ENCODE measurements around the gene FRY.

FRY gene

DNA sequence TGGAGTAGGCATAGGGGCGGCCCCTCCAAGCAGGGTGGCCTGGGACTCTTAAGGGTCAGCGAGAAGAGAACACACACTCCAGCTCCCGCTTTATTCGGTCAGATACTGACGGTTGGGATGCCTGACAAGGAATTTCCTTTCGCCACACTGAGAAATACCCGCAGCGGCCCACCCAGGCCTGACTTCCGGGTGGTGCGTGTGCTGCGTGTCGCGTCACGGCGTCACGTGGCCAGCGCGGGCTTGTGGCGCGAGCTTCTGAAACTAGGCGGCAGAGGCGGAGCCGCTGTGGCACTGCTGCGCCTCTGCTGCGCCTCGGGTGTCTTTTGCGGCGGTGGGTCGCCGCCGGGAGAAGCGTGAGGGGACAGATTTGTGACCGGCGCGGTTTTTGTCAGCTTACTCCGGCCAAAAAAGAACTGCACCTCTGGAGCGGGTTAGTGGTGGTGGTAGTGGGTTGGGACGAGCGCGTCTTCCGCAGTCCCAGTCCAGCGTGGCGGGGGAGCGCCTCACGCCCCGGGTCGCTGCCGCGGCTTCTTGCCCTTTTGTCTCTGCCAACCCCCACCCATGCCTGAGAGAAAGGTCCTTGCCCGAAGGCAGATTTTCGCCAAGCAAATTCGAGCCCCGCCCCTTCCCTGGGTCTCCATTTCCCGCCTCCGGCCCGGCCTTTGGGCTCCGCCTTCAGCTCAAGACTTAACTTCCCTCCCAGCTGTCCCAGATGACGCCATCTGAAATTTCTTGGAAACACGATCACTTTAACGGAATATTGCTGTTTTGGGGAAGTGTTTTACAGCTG is 283.9 kb downstream of the FRY start, which contains the start of the genes BRCA2 and ZAR1L:
TSS of gene BRCA2 (plus strand) at position 271 of the 790 bp plus-strand sequence. CDS start 953 bp downstream, outside the sequence.
TSS of gene ZAR1L (minus strand) at position 126 of the 790 bp plus-strand sequence. CDS start 3,438 bp downstream, outside the sequence.
- DNase-seq: peak; percentile 86

DNA sequence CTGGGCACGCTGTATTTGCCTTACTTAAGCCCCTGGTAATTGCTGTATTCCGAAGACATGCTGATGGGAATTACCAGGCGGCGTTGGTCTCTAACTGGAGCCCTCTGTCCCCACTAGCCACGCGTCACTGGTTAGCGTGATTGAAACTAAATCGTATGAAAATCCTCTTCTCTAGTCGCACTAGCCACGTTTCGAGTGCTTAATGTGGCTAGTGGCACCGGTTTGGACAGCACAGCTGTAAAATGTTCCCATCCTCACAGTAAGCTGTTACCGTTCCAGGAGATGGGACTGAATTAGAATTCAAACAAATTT is 284.4 kb downstream of the FRY start:
- no peak for DNase-seq

DNA sequence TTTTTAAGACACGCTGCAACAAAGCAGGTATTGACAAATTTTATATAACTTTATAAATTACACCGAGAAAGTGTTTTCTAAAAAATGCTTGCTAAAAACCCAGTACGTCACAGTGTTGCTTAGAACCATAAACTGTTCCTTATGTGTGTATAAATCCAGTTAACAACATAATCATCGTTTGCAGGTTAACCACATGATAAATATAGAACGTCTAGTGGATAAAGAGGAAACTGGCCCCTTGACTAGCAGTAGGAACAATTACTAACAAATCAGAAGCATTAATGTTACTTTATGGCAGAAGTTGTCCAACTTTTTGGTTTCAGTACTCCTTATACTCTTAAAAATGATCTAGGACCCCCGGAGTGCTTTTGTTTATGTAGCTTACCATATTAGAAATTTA is 284.9 kb downstream of the FRY start:
- no peak for DNase-seq

DNA sequence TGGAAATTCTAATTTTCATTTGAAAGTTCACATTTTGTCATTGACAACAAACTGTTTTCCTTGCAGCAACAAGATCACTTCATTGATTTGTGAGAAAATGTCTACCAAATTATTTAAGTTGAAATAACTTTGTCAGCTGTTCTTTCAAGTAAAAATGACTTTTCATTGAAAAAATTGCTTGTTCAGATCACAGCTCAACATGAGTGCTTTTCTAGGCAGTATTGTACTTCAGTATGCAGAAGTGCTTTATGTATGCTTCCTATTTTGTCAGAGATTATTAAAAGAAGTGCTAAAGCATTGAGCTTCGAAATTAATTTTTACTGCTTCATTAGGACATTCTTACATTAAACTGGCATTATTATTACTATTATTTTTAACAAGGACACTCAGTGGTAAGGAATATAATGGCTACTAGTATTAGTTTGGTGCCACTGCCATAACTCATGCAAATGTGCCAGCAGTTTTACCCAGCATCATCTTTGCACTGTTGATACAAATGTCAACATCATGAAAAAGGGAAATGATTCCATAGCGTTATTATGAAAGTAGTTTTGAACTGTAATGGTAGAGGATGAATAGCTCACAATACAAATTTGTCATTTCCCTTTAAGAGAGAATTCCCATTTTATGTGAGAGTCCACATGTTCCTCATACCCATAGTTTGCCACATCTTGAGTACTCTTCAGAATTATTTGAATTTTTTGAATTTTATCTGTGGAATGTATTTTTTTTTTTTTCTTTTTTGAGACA is 286.3 kb downstream of the FRY start:
- no peak for DNase-seq

DNA sequence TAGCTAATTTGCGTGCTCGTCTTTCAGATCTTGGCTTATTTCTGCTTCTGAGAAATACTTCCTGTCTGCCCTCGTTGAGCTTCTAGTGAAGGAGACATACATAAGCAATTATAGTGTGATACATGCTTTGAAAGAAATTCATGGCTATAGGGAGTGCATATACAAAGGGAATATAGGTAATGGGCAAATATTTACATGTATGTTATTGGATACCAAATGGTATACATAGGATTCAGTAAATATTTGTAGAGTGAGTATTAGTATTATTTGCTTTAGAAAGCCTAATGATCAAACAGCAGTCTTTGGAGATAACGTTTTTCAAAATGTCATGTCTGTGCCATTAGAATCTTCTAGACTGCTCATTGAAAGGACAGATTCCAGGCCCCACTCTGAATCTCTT is 289.0 kb downstream of the FRY start:
- no peak for DNase-seq

DNA sequence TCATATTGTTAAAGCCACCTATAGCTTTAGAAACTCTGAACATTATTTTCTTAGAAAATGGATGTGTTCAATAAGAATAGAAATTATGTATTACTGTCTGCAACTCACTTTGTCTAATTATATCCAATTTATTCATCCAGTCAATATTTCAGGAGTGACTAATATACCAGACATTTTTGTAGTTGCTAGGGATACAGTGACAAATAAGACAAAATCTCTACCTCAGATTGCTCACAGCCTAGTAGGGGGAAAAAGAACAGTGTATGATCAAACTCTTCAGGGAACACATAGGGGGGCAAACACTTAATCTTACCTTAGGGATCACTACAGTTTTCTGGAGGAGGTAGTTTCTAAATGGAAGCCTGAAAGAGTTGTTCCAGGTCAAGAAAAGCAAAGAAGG is 292.3 kb downstream of the FRY start:
- no peak for DNase-seq

DNA sequence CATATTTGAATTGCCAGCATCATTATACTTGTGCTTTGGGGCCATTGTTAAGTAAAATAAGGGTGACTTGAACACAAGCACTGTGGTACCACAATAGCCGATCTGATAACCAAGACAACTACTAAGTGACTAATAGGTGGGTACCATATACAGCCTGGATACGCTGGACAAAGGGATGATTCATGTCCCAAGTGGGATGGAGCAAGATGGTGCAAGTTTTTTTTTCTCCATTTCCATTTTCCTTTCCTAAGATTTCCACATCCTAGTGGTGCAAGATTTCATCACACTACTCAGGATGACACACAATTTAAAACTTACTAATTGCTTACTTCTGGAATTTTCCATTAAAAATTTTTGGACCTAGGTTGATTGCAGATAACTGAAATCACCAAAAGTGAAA is 298.9 kb downstream of the FRY start:
- no peak for DNase-seq

DNA sequence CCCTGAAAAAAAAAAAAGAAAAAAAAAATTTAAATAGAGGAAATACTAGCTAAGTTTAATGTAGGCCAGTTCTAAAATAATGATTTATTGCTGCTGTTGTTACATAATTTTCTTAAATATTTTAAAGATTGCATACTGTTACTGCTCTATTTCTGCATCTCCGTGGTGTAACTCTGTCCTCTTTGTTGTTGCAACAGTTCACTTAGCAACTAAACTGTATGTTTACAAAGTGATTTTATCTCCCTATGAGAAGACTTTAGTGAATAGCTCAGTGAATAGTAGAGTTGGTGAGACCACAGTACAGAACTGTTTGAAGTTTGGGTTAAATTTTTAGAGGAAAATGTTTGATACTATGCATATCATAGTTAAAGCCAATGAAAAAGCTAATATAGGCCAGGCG is 303.1 kb downstream of the FRY start:
- DNase-seq: no peak

DNA sequence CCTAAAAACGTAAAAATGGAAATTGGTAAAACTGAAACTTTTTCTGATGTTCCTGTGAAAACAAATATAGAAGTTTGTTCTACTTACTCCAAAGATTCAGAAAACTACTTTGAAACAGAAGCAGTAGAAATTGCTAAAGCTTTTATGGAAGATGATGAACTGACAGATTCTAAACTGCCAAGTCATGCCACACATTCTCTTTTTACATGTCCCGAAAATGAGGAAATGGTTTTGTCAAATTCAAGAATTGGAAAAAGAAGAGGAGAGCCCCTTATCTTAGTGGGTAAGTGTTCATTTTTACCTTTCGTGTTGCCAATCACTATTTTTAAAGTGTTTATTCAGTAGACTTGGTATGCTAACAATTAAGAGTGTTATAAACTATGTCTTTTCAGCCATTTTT is 309.3 kb downstream of the FRY start:
- no peak for DNase-seq

DNA sequence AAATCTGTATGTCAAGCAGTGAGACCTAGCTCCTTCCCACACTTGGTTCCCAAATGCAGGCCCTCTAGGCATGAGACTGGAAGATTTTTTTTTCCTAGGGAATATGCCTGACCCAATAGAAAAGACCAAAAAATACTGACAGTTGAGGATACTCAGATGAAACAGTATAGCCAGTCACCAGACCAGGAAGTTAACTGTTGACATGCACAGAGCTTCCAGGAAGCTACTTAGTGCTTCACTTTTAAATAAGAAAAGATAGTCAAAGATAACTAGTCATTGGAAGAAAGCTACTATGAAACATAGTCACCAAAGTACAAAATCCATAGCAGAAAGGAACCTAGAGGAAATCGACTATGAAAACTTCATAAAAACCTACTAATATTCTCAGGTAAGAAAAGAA is 316.1 kb downstream of the FRY start:
- no peak for DNase-seq
